ACC112 (cell line): ENCODE results near the gene NFAT5.
"Not testable (repeated sequence)": the region's sequence is repeated elsewhere in the genome, so short reads cannot be mapped to it uniquely, and the experiment has no call there.

Experiments used
- H2AFZ ChIP-seq: fragments of 200-600 bp; sonication (generic); one replicate; pipeline ENCODE4 v1.6.0; 2017; ENCODE audit warnings: antibody characterized with exemption, low read length; ENCODE audit not compliant: unreplicated experiment
- H3K27ac ChIP-seq: fragments of 200-600 bp; sonication (generic); 2 replicates; pipeline ENCODE4 v1.5.1; 2014; ENCODE audit warnings: low read depth, mild to moderate bottlenecking, antibody characterized with exemption, low read length, moderate library complexity
- H3K27me3 ChIP-seq: fragments of 200-600 bp; sonication (generic); 2 replicates; pipeline ENCODE4 v1.6.1; 2014; ENCODE audit warnings: mild to moderate bottlenecking, antibody characterized with exemption, low read length, moderate library complexity, mixed read lengths; ENCODE audit not compliant: insufficient read depth
- H3K36me3 ChIP-seq: fragments of 200-600 bp; sonication (generic); 2 replicates; pipeline ENCODE4 v1.6.1; 2016; ENCODE audit warnings: mild to moderate bottlenecking, antibody characterized with exemption, low read length, moderate library complexity, mixed read lengths; ENCODE audit not compliant: insufficient read depth
- H3K4me1 ChIP-seq: fragments of 200-600 bp; sonication (generic); one replicate; pipeline ENCODE4 v1.6.1; 2016; ENCODE audit warnings: low read length, mixed read lengths; ENCODE audit not compliant: insufficient read depth, unreplicated experiment, control insufficient read depth
- H3K4me3 ChIP-seq: fragments of 200-600 bp; sonication (generic); 2 replicates; pipeline ENCODE4 v1.5.1; 2014; ENCODE audit warnings: mild to moderate bottlenecking, low read depth, low read length
- H3K79me2 ChIP-seq: fragments of 200-600 bp; sonication (generic); one replicate; pipeline ENCODE4 v1.6.0; 2016; ENCODE audit warnings: low read length; ENCODE audit not compliant: control insufficient read depth, unreplicated experiment, insufficient read depth

Gene NFAT5

DNA sequence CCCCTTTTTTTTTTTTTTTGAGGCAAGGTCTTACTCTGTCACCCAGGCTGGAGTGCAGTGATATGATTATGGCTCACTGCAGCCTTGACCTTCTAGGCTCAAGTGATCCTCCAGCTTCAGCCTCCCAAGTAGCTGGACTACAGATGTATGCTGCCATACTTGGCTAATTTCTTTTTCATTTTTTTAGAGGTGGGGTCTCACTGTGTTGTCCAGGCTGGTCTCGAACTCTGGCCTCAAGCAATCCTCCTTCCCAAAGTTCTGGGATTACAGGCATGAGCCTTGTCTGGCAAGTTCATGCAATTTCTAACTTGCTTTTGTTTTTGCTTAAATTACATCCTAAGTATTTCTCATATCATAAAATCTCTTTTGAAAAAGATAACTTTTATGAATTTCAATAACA, 33.8 kb upstream of the NFAT5 start:
- no peak overlapping the region for H3K27ac ChIP-seq
- H3K4me1 ChIP-seq, result peaks cover 38% of the 10 kb centered on the region
- H3K36me3 ChIP-seq, result no peaks in the 10 kb centered on the region
- H3K79me2 ChIP-seq, result no peaks in the 10 kb centered on the region
- H2AFZ ChIP-seq, result no peak overlapping the region
- no peaks in the 10 kb centered on the region for H3K27me3 ChIP-seq
- H3K4me3 ChIP-seq, result no peak overlapping the region

GRCh38 chr16:69532641-69533455, 32.9 kb upstream of the NFAT5 start:
- H3K27me3 ChIP-seq, result no peaks in the 10 kb centered on the region
- H3K36me3 ChIP-seq, result no peaks in the 10 kb centered on the region
- H3K79me2 ChIP-seq, result no peaks in the 10 kb centered on the region
- H2AFZ ChIP-seq, result peak overlapping the region; percentile 45
- peaks cover 38% of the 10 kb centered on the region for H3K4me1 ChIP-seq
- no peak overlapping the region for H3K27ac ChIP-seq
- H3K4me3 ChIP-seq, result no peak overlapping the region

DNA sequence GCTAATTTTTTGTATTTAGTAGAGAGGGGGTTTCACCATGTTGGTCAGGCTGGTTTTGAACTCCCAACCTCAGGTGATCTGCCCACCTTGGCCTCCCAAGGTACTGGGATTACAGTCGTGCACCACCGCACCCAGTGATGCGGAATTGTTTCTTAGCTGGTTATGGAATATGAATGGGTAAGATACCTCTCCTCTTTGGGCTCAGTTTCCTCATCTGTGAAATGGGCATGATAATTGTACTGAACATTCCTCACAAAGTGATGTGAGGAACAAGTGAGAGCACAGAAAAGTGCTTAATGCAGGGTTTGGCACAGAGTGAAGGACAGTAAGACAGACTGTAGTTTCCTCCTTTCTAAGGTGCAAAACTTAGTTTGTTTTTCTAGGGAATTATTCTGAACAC, 31.0 kb upstream of the NFAT5 start:
- Histone ChIP-seq H2AFZ (no peak overlapping the region), H3K79me2 (no peaks in the 10 kb centered on the region), H3K4me3 (no peak overlapping the region), H3K4me1 (peaks cover 37% of the 10 kb centered on the region), H3K36me3 (no peaks in the 10 kb centered on the region), H3K27me3 (no peaks in the 10 kb centered on the region), H3K27ac (no peak overlapping the region)

GRCh38 chr16:69535123-69536050, 30.4 kb upstream of the NFAT5 start:
- Histone ChIP-seq H2AFZ (peak overlapping the region; percentile 18), H3K27ac (no peak overlapping the region), H3K36me3 (no peaks in the 10 kb centered on the region), H3K79me2 (no peaks in the 10 kb centered on the region), H3K27me3 (no peaks in the 10 kb centered on the region), H3K4me3 (no peak overlapping the region), H3K4me1 (peaks cover 36% of the 10 kb centered on the region)

DNA sequence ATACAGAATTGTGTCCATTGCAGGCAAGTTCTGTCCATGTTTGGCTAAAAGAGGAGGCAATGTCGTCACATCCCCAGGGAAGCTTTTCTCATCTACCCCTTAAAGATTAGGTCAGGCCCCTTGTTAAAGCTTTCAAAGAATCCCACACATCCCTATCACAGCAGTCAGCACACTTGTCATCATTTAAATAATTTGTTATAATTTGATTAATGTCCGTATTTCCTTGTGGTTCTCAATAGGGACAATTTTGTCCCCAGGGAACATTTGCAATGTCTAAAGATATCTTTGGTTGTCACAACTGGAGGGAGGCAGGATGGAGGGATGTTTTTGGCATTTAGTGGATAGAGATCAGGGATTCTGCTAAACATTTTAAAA, 28.1 kb upstream of the NFAT5 start:
- Histone ChIP-seq H3K36me3 (no peaks in the 10 kb centered on the region), H3K4me3 (no peak overlapping the region), H3K27ac (no peak overlapping the region), H2AFZ (no peak overlapping the region), H3K79me2 (no peaks in the 10 kb centered on the region), H3K4me1 (peaks cover 26% of the 10 kb centered on the region), H3K27me3 (no peaks in the 10 kb centered on the region)

DNA sequence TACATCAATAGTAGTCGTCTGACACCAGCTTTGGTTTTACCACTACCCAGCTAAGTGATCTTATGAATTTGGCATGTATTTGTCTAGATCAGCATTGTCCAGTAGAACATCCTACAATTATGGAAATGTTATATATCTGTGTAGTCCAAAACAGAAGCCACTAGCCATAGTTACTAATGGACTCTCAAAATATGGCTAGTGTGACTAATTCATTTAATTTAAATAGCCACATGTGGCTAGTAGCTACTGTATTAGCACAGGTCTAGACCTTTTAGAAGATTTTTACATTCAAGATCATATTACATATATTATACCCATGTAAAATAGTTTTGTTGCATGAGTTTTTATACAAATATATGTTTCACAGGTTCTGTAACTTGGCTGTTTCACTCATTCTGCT, 27.0 kb upstream of the NFAT5 start:
- no peak overlapping the region for H2AFZ ChIP-seq
- no peak overlapping the region for H3K4me3 ChIP-seq
- H3K27ac ChIP-seq, result no peak overlapping the region
- H3K27me3 ChIP-seq, result no peaks in the 10 kb centered on the region
- H3K36me3 ChIP-seq, result no peaks in the 10 kb centered on the region
- H3K79me2 ChIP-seq, result no peaks in the 10 kb centered on the region
- peaks cover 25% of the 10 kb centered on the region for H3K4me1 ChIP-seq

DNA sequence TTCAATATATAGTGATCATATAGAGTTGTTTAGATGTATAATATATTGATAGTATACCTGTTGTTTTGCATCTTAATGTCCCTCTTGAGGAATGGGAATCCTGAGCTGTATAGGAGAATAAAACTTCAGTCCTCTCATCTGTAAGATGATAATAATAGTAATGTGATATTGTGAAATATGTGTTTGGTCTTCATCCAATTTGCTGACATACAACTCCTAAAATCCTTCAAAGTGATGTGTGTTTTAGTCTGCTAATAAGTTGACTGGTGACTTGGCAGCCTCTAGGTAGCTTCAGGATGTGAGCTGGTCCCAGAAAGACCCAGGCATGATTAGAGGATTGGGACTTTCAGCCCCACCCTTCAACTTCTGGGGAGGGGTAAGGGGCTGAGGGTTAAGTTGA, 22.8 kb upstream of the NFAT5 start:
- Histone ChIP-seq H3K4me3 (no peak overlapping the region), H3K27ac (no peak overlapping the region), H3K36me3 (no peaks in the 10 kb centered on the region), H3K4me1 (peaks cover 15% of the 10 kb centered on the region), H3K27me3 (no peaks in the 10 kb centered on the region), H3K79me2 (no peaks in the 10 kb centered on the region), H2AFZ (no peak overlapping the region)

DNA sequence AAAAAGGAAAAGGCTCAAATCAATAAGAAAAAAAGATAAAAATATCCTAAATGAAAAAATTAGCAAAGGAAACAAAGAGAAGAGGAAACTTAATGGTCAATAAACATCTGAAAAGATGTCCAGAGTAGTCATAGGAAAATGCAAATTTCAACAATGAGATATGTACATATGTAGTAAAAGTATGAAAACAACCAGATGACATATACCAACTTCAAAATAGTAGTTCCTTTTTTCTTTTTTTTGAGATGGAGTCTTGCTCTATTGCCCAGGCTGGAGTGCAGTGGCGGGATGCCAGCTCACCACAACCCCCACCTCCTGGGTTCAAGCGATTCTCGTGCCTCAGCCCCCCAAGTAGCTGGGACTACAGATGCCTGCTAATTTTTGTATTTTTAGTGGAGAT, 21.7 kb upstream of the NFAT5 start:
- no peaks in the 10 kb centered on the region for H3K79me2 ChIP-seq
- H3K36me3 ChIP-seq, result no peaks in the 10 kb centered on the region
- no peak overlapping the region for H2AFZ ChIP-seq
- H3K27me3 ChIP-seq, result no peaks in the 10 kb centered on the region
- no peak overlapping the region for H3K27ac ChIP-seq
- no peak overlapping the region for H3K4me3 ChIP-seq
- H3K4me1 ChIP-seq, result peaks cover 14% of the 10 kb centered on the region

- H3K4me3 ChIP-seq, H3K36me3 ChIP-seq, H3K79me2 ChIP-seq, H2AFZ ChIP-seq, H3K27me3 ChIP-seq, H3K27ac ChIP-seq, H3K4me1 ChIP-seq: not testable (repeated sequence)
Measured at GRCh38 chr16:69546663-69547062, 19.1 kb upstream of the NFAT5 start.

- Histone ChIP-seq H2AFZ (no peak overlapping the region), H3K79me2 (no peaks in the 10 kb centered on the region), H3K27ac (no peak overlapping the region), H3K4me1 (no peaks in the 10 kb centered on the region), H3K36me3 (no peaks in the 10 kb centered on the region), H3K4me3 (no peak overlapping the region), H3K27me3 (no peaks in the 10 kb centered on the region)
Measured at GRCh38 chr16:69553332-69553731, 12.4 kb upstream of the NFAT5 start.

DNA sequence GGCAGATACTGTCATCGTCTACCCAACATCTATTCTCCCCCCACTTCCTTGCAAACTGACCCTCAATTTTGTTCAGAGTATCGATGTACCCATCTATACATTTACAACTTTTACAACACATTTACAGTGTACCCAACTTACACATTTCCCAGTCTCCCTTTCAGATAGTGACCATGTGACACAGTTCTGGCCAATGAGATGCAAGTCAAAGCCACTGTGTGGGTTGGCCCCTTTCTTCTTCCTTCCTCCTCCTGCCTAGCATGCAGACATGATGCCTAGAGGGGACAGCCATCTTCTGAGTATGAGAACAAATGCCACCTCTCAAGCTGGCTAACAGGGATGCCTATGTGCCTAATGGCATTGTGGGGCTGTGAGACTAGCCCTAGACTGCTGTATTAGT, 11.3 kb upstream of the NFAT5 start:
- no peak overlapping the region for H2AFZ ChIP-seq
- no peaks in the 10 kb centered on the region for H3K79me2 ChIP-seq
- no peak overlapping the region for H3K27ac ChIP-seq
- no peaks in the 10 kb centered on the region for H3K27me3 ChIP-seq
- no peak overlapping the region for H3K4me3 ChIP-seq
- H3K36me3 ChIP-seq, result no peaks in the 10 kb centered on the region
- H3K4me1 ChIP-seq, result no peaks in the 10 kb centered on the region
